A673 (cell line): Measurements from ENCODE around the gene SMAP2. TPM values are rescaled to one million over a fixed set of nuclear protein-coding genes. Genes with fewer than 3 reads are reported as not detected.
"Not testable (repeated sequence)": the region's sequence is repeated elsewhere in the genome, so short reads cannot be mapped to it uniquely, and the experiment has no call there.

ENCODE experiments used
- BruUV-seq: library from RNA; stranded (reverse); fragments of 400-500 nt; replicated peaks from 2 replicates; lab custom pipeline; 2021; lab: Mats Ljungman, UMichigan
- CTCF ChIA-PET: fragments of 300-600 bp; sonication (Branson Sonifier 250); formaldehyde crosslinking; loops from one replicate; lab custom pipeline; 2022; ENCODE audit warnings: antibody characterized with exemption; lab: Charles Lee
- POLR2A ChIA-PET: fragments of 300-600 bp; sonication (Branson Sonifier 250); formaldehyde crosslinking; loops from one replicate; lab custom pipeline; 2022; ENCODE audit warnings: antibody characterized with exemption; ENCODE audit not compliant: low non-redundant PET; lab: Charles Lee
- DNase-seq: peaks from one replicate; pipeline ENCODE4 v3.0.0-alpha.2; 2015; ENCODE audit warnings: low spot score
- H3K27ac ChIP-seq: fragments of 200-600 bp; sonication (generic); 2 replicates; pipeline ENCODE4 v1.5.1; 2016; ENCODE audit warnings: mixed run types, low read depth, mild to moderate bottlenecking, mixed read lengths, antibody characterized with exemption, low read length; ENCODE audit not compliant: poor library complexity, severe bottlenecking
- H3K27me3 ChIP-seq: fragments of 200-600 bp; sonication (generic); replicated peaks from 2 replicates; pipeline ENCODE4 v1.6.1; 2017; ENCODE audit warnings: mixed run types, low read depth, mild to moderate bottlenecking, mixed read lengths, antibody characterized with exemption, low read length; ENCODE audit not compliant: insufficient read depth, poor library complexity
- H3K36me3 ChIP-seq: fragments of 200-600 bp; sonication (generic); 2 replicates; pipeline ENCODE4 v1.6.1; 2016; ENCODE audit warnings: mixed run types, mild to moderate bottlenecking, mixed read lengths, antibody characterized with exemption, low read length; ENCODE audit not compliant: insufficient read depth, poor library complexity, severe bottlenecking
- H3K4me1 ChIP-seq: fragments of 200-600 bp; sonication (generic); 2 replicates; pipeline ENCODE4 v1.6.1; 2017; ENCODE audit warnings: mixed run types, mild to moderate bottlenecking, mixed read lengths, antibody characterized with exemption, low read length; ENCODE audit not compliant: insufficient read depth, poor library complexity, severe bottlenecking
- H3K4me3 ChIP-seq: fragments of 200-600 bp; sonication (generic); 2 replicates; pipeline ENCODE4 v1.5.1; 2016; ENCODE audit warnings: low read depth, mixed run types, mild to moderate bottlenecking, mixed read lengths, low read length; ENCODE audit not compliant: poor library complexity, severe bottlenecking
- H3K9me3 ChIP-seq: fragments of 200-600 bp; sonication (generic); 2 replicates; pipeline ENCODE4 v1.6.1; 2016; ENCODE audit warnings: mixed run types, low read depth, mild to moderate bottlenecking, mixed read lengths, antibody characterized with exemption, low read length; ENCODE audit not compliant: poor library complexity, severe bottlenecking
- CTCF ChIP-seq: fragments of 300-800, 200-600 bp; sonication (generic); conservative IDR thresholded peaks from 2 replicates; pipeline ENCODE4 v1.5.1; 2017; ENCODE audit warnings: low read depth, mild to moderate bottlenecking, antibody characterized with exemption, low read length, moderate library complexity, mixed read lengths
- EZH2 ChIP-seq: fragments of 200-600 bp; sonication (generic); IDR thresholded peaks from 2 replicates; pipeline ENCODE4 v1.6.1; 2017; ENCODE audit warnings: borderline replicate concordance, low read depth, mild to moderate bottlenecking, mixed read lengths, antibody characterized with exemption, low read length; ENCODE audit not compliant: poor library complexity, severe bottlenecking
- intact Hi-C: fragments of 100-400 bp; cut with micrococcal nuclease; formaldehyde crosslinking; loops from one replicate; pipeline ENCODE4 v1.10.0; 2022; ENCODE audit not compliant: unreplicated experiment
- total RNA-seq: library from RNA; stranded (reverse); gene quantifications from 2 replicates; pipeline ENCODE4 v1.2.3, GENCODE V29; 2021

Gene SMAP2
- total RNA-seq, 1 experiment from 2014 or later, result 58.5 TPM

GRCh38 chr1:40386359-40386723, 12.8 kb downstream of the SMAP2 start:
- ChIA-PET POLR2A (interaction anchor here (0.5 kb wide), 1 partner anchor 157 kb away, joined by 3 read pairs; no protein-coding TSS in a partner anchor), CTCF (interaction anchor here (0.6 to 0.8 kb wide), 2 partner anchors 13 to 18 kb away, joined by 3 to 4 read pairs; no protein-coding TSS in a partner anchor)
- Histone ChIP-seq H3K9me3 (no peaks in the 10 kb centered on the region), H3K4me1 (peaks cover 68% of the 10 kb centered on the region), H3K27ac (peak overlapping the region; percentile 93), H3K4me3 (peak overlapping the region; percentile 14), H3K36me3 (no peaks in the 10 kb centered on the region), H3K27me3 (no peaks in the 10 kb centered on the region)
- intact Hi-C loops, result no loop called here
- TF ChIP-seq EZH2, result no peak
- no peak for TF ChIP-seq CTCF
- BruUV-seq, result TSS peak; percentile 13
- peak; percentile 38 for DNase-seq

- Histone ChIP-seq H3K36me3 (no peaks in the 10 kb centered on the region), H3K4me3 (peak overlapping the region; percentile 14), H3K4me1 (peaks cover 68% of the 10 kb centered on the region), H3K27ac (peak overlapping the region; percentile 93), H3K9me3 (no peaks in the 10 kb centered on the region), H3K27me3 (no peaks in the 10 kb centered on the region)
- ChIA-PET CTCF (interaction anchor here (0.6 kb wide), 1 partner anchor 13 kb away, joined by 3 read pairs; no protein-coding TSS in a partner anchor), POLR2A (no interaction called here)
- no peak for DNase-seq
- no TSS peak for BruUV-seq
- TF ChIP-seq CTCF, result no peak
- intact Hi-C loops, result no loop called here
Observed at GRCh38 chr1:40386796-40387195, 13.3 kb downstream of the SMAP2 start.

GRCh38 chr1:40387381-40388306, 14.1 kb downstream of the SMAP2 start:
- DNase-seq, H3K4me3 ChIP-seq, POLR2A ChIA-PET, CTCF ChIA-PET, H3K27me3 ChIP-seq, intact Hi-C loops, H3K36me3 ChIP-seq, H3K9me3 ChIP-seq, BruUV-seq: not testable (repeated sequence)
- H3K27ac ChIP-seq, result peak overlapping the region; percentile 93
- peaks cover 68% of the 10 kb centered on the region for H3K4me1 ChIP-seq

GRCh38 chr1:40388456-40389321, 15.2 kb downstream of the SMAP2 start:
- POLR2A ChIA-PET, result not testable (repeated sequence)

More at GRCh38 chr1:40388456-40389321, 15.2 kb downstream of the SMAP2 start:
- H3K9me3 ChIP-seq, intact Hi-C loops, DNase-seq, CTCF ChIA-PET, H3K36me3 ChIP-seq, H3K27me3 ChIP-seq, H3K4me3 ChIP-seq, BruUV-seq, H3K27ac ChIP-seq: not testable (repeated sequence)
- peaks cover 60% of the 10 kb centered on the region for H3K4me1 ChIP-seq
